RWPE2 (cell line): ENCODE data around the gene RAP1GAP2.

Experiments
- ATAC-seq: fragments of 200-7000 bp; cut with Tn5 transposase; 3 replicates; pipeline ENCODE4 v1.9.1; 2021; ENCODE audit warnings: low read depth
- DNase-seq: peaks from one replicate; pipeline ENCODE4 v3.0.0-alpha.2; 2020; ENCODE audit warnings: low spot score
- H3K27ac ChIP-seq: fragments of 450-650 bp; 2 replicates; pipeline ENCODE4 v1.5.1; 2017; ENCODE audit warnings: mild to moderate bottlenecking; ENCODE audit not compliant: poor library complexity, severe bottlenecking
- H3K27me3 ChIP-seq: fragments of 250-450 bp; sonication (Bioruptor Pico); 2 replicates; pipeline ENCODE4 v1.5.1; 2021; ENCODE audit warnings: mild to moderate bottlenecking, moderate library complexity; ENCODE audit not compliant: insufficient read depth, poor library complexity, severe bottlenecking
- H3K36me3 ChIP-seq: fragments of 250-450 bp; sonication (Bioruptor Pico); 2 replicates; pipeline ENCODE4 v1.5.1; 2020; ENCODE audit warnings: low read depth, mild to moderate bottlenecking, moderate library complexity
- H3K4me1 ChIP-seq: fragments of 250-450 bp; sonication (Bioruptor Pico); 2 replicates; pipeline ENCODE4 v1.5.1; 2021; ENCODE audit warnings: mild to moderate bottlenecking, moderate library complexity; ENCODE audit not compliant: insufficient read depth, poor library complexity, severe bottlenecking
- H3K4me3 ChIP-seq: fragments of 250-450 bp; sonication (Bioruptor Pico); 2 replicates; pipeline ENCODE4 v1.5.1; 2021; ENCODE audit warnings: mild to moderate bottlenecking, moderate library complexity; ENCODE audit not compliant: severe bottlenecking
- H3K9me3 ChIP-seq: fragments of 250-450 bp; sonication (Bioruptor Pico); 2 replicates; pipeline ENCODE4 v1.5.1; 2021; ENCODE audit warnings: mild to moderate bottlenecking, moderate library complexity; ENCODE audit not compliant: severe bottlenecking
- TF ChIP-seq, protein P1 (sequence below): fragments of 450-650 bp; IDR thresholded peaks from one replicate; pipeline ENCODE4 v1.5.1; 2017; ENCODE audit warnings: mild to moderate bottlenecking, moderate library complexity; ENCODE audit not compliant: poor library complexity, severe bottlenecking

Gene RAP1GAP2

GRCh38 chr17:3007651-3008121 lies 211.4 kb downstream of the RAP1GAP2 start:
- ATAC-seq (no peak), DNase-seq (no peak)
- TF ChIP-seq, protein P1, sequence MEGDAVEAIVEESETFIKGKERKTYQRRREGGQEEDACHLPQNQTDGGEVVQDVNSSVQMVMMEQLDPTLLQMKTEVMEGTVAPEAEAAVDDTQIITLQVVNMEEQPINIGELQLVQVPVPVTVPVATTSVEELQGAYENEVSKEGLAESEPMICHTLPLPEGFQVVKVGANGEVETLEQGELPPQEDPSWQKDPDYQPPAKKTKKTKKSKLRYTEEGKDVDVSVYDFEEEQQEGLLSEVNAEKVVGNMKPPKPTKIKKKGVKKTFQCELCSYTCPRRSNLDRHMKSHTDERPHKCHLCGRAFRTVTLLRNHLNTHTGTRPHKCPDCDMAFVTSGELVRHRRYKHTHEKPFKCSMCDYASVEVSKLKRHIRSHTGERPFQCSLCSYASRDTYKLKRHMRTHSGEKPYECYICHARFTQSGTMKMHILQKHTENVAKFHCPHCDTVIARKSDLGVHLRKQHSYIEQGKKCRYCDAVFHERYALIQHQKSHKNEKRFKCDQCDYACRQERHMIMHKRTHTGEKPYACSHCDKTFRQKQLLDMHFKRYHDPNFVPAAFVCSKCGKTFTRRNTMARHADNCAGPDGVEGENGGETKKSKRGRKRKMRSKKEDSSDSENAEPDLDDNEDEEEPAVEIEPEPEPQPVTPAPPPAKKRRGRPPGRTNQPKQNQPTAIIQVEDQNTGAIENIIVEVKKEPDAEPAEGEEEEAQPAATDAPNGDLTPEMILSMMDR, result no peak
- no peaks in the 10 kb centered on the region for H3K9me3 ChIP-seq
- no peaks in the 10 kb centered on the region for H3K27me3 ChIP-seq
- H3K4me3 ChIP-seq, result no peak overlapping the region
- H3K36me3 ChIP-seq, result peaks cover 63% of the 10 kb centered on the region
- no peak overlapping the region for H3K27ac ChIP-seq
- peaks cover 16% of the 10 kb centered on the region for H3K4me1 ChIP-seq

DNA sequence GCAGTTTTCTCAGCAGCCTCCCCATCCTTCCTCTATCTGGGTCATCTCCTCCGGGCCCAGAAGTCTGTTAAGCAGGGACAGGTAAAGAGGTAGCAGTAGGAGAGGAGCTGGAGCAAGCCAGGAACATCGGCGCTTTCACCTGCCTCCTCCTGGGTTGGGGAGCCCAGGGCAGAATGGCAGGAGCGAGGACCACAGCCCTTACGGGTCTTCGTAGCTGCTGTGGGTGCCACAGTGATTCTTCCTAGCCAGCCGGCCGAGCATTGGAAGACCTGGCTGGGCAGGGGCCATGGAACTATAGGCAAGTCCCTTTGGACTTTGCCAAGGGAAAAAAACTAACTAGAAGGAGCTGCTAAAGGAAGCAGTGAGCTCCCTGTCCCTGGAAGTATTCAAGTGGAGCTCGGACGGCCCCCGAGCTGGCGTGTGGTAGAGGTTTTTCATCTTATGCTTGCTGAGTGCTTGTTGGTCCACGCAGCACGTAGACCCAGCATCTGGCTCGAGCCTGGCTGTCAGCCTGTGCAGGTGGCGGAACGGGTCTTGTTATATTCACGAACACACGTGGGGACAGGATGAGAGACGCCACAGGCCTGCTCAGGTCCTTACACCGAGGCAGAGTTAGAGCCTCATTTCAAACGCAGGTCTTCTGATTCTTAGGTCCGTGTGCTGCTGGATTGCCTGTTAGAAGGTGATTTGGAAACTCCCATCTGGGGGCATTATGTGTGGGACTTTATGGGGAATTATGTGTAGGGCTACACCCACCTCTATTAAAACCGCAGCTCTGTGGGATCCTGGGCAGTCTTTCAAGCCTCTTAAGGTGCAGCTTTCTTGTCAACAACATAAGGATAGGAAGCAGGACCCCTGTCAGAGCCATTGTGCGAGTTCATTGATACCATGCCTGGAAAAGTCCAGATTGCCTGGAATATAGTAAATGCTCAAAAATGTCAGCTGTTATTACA lies 212.4 kb downstream of the RAP1GAP2 start:
- ATAC-seq (no peak), DNase-seq (no peak)
- Histone ChIP-seq H3K36me3 (peaks cover 59% of the 10 kb centered on the region), H3K9me3 (no peaks in the 10 kb centered on the region), H3K27ac (no peak overlapping the region), H3K4me3 (no peak overlapping the region), H3K27me3 (no peaks in the 10 kb centered on the region), H3K4me1 (peaks cover 11% of the 10 kb centered on the region)
- TF ChIP-seq, protein P1, result no peak

GRCh38 chr17:3009411-3009920 lies 213.2 kb downstream of the RAP1GAP2 start:
- H3K36me3 ChIP-seq, result peaks cover 66% of the 10 kb centered on the region
- ATAC-seq, result no peak

DNA sequence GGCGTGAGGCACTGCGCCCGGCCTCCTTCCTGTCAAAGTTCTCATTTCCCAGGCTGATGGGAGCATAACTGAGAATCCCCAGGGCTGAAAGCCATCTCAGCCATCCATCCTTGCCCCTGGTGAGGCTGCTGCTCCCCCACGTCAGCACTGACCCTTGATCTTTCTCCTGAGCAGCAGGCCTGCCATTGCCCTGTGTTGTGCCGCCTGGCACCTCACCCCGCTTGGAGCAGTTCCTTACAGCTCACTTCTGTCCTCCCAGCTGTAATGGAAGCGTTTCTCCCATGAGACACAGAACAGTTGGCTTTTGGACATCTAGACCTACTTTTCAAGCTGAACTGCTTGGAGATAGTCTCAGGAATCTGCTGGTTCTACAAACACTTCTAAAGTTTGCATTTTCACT lies 215.7 kb downstream of the RAP1GAP2 start:
- DNase-seq (no peak), ATAC-seq (no peak)
- Histone ChIP-seq H3K4me1 (no peaks in the 10 kb centered on the region), H3K27ac (no peak overlapping the region), H3K27me3 (no peaks in the 10 kb centered on the region), H3K36me3 (peaks cover 61% of the 10 kb centered on the region), H3K4me3 (no peak overlapping the region), H3K9me3 (no peaks in the 10 kb centered on the region)
- TF ChIP-seq, protein P1, result no peak

More at GRCh38 chr17:3009411-3009920, 213.2 kb downstream of the RAP1GAP2 start:
- TF ChIP-seq, protein P1, result no peak
- H3K27ac ChIP-seq, result no peak overlapping the region
- no peaks in the 10 kb centered on the region for H3K27me3 ChIP-seq
- DNase-seq, result no peak
- H3K9me3 ChIP-seq, result no peaks in the 10 kb centered on the region
- H3K4me3 ChIP-seq, result no peak overlapping the region
- peaks cover 5% of the 10 kb centered on the region for H3K4me1 ChIP-seq
